ENCODE data around the gene FASN.

FASN gene

GRCh38 chr17:82037889-82038195, 60.2 kb downstream of the FASN start:
- FAIRE-seq: no peak

GRCh38 chr17:82037092-82037888, 60.7 kb downstream of the FASN start, which contains the start of gene DCXR:
TSS of gene DCXR (minus strand) at chr17:82037697. CDS start at chr17:82037682, 15 bp downstream.
- peak; percentile 33 for FAIRE-seq

- FAIRE-seq: no peak
These were observed 61.4 kb downstream of the FASN start for GRCh38 chr17:82036634-82037091.

GRCh38 chr17:82035956-82036633, 61.9 kb downstream of the FASN start:
- no peak for FAIRE-seq

- FAIRE-seq: no peak
These were observed 62.5 kb downstream of the FASN start for GRCh38 chr17:82035488-82035887.

GRCh38 chr17:82034371-82035011, 63.5 kb downstream of the FASN start:
- no peak for FAIRE-seq

GRCh38 chr17:82033359-82034085, 64.5 kb downstream of the FASN start:
- no peak for FAIRE-seq

GRCh38 chr17:82031885-82032627, 66.0 kb downstream of the FASN start:
- no peak for FAIRE-seq

- no peak for FAIRE-seq
These were observed 66.6 kb downstream of the FASN start, which contains the start of gene RAC3 for GRCh38 chr17:82031303-82031884. TSS of gene RAC3 (plus strand) at chr17:82031678. CDS start at chr17:82031762, 84 bp downstream.

GRCh38 chr17:82030470-82031302, 67.3 kb downstream of the FASN start:
- no peak for FAIRE-seq

GRCh38 chr17:82029990-82030469, 68.0 kb downstream of the FASN start:
- FAIRE-seq: no peak

GRCh38 chr17:82029391-82029790, 68.6 kb downstream of the FASN start:
- no peak for FAIRE-seq

- FAIRE-seq: no peak
These were observed 69.1 kb downstream of the FASN start for GRCh38 chr17:82028966-82029365.
